ENCODE measurements around the gene TFEB.

GRCh38 chr6:41783106-41783780, 47.8 kb upstream of the TFEB start:
- no peak for TF ChIP-seq GATA2 (IDR thresholded peaks at IDR 0.05; ENCODE audit: insufficient read depth, insufficient read length, low read depth, low read length)
- TF ChIP-seq, protein P1, sequence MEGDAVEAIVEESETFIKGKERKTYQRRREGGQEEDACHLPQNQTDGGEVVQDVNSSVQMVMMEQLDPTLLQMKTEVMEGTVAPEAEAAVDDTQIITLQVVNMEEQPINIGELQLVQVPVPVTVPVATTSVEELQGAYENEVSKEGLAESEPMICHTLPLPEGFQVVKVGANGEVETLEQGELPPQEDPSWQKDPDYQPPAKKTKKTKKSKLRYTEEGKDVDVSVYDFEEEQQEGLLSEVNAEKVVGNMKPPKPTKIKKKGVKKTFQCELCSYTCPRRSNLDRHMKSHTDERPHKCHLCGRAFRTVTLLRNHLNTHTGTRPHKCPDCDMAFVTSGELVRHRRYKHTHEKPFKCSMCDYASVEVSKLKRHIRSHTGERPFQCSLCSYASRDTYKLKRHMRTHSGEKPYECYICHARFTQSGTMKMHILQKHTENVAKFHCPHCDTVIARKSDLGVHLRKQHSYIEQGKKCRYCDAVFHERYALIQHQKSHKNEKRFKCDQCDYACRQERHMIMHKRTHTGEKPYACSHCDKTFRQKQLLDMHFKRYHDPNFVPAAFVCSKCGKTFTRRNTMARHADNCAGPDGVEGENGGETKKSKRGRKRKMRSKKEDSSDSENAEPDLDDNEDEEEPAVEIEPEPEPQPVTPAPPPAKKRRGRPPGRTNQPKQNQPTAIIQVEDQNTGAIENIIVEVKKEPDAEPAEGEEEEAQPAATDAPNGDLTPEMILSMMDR (IDR thresholded peaks at IDR 0.05; ENCODE audit: extremely low read depth in 1 of 2, insufficient read depth in 1 of 2, low read depth in 1 of 2, low read length in 2 of 2): no peak
- TF ChIP-seq POLR2A (IDR thresholded peaks at IDR 0.05; ENCODE audit: low read depth, low read length): no peak

Measured in endothelial cell of umbilical vein (primary cell).